Superior temporal gyrus (tissue), 1 donor: ENCODE results near the gene HOXC5.
"Not testable (repeated sequence)": the region's sequence is repeated elsewhere in the genome, so short reads cannot be mapped to it uniquely, and the experiment has no call there.

ENCODE experiments used
- DNase-seq: peaks from one replicate; pipeline ENCODE4 v3.0.0-alpha.2; 2016; ENCODE audit errors: extremely low spot score

Gene HOXC5

GRCh38 chr12:54033980-54034784, 1.3 kb downstream of the HOXC5 start:
- DNase-seq: no peak

GRCh38 chr12:54034785-54035310, 2.0 kb downstream of the HOXC5 start:
- DNase-seq: no peak

- no peak for DNase-seq
Measured at GRCh38 chr12:54035568-54036264, 2.9 kb downstream of the HOXC5 start.

- DNase-seq: no peak
Measured at GRCh38 chr12:54036620-54037359, 3.9 kb downstream of the HOXC5 start.

GRCh38 chr12:54037360-54038283, 4.8 kb downstream of the HOXC5 start:
- DNase-seq: no peak

- DNase-seq: no peak
Measured at GRCh38 chr12:54038284-54038870, 5.5 kb downstream of the HOXC5 start.

- DNase-seq: no peak
Measured at GRCh38 chr12:54038871-54039414, 6.1 kb downstream of the HOXC5 start.

GRCh38 chr12:54039417-54040147, 6.7 kb downstream of the HOXC5 start:
- no peak for DNase-seq

GRCh38 chr12:54040148-54040494, 7.3 kb downstream of the HOXC5 start:
- no peak for DNase-seq

- no peak for DNase-seq
Measured at GRCh38 chr12:54040648-54041047, 7.8 kb downstream of the HOXC5 start.

- no peak for DNase-seq
Measured at GRCh38 chr12:54041097-54041690, 8.3 kb downstream of the HOXC5 start.

- not testable (repeated sequence) for DNase-seq
Measured at GRCh38 chr12:54042033-54042432, 9.2 kb downstream of the HOXC5 start.

GRCh38 chr12:54042970-54043853, 10.4 kb downstream of the HOXC5 start:
- DNase-seq: no peak

- DNase-seq: no peak
Measured at GRCh38 chr12:54044425-54045103, 11.7 kb downstream of the HOXC5 start.

- no peak for DNase-seq
Measured at GRCh38 chr12:54045401-54045800, 12.6 kb downstream of the HOXC5 start.

GRCh38 chr12:54045868-54046521, 13.1 kb downstream of the HOXC5 start:
- DNase-seq: no peak

GRCh38 chr12:54046809-54047159, 13.9 kb downstream of the HOXC5 start:
- DNase-seq: no peak
